NB4 (cell line): Measurements from ENCODE around the gene GSDME.

Experiments used
- CTCF ChIP-seq: IDR thresholded peaks from one replicate; pipeline ENCODE4 v1.5.1; 2012; ENCODE audit warnings: low read depth, low read length
- POLR2A ChIP-seq: IDR thresholded peaks from 2 replicates; pipeline ENCODE4 v1.6.1; 2011; ENCODE audit warnings: mild to moderate bottlenecking; ENCODE audit not compliant: insufficient read length; ENCODE audit errors: extremely low read depth

GRCh38 chr7:24721481-24722001 is 35.7 kb downstream of the GSDME start:
- TF ChIP-seq POLR2A (no peak), CTCF (no peak)
